COLO668 (cell line): ENCODE measurements around the gene IL1RL1.

Experiments
- DNase-seq: peaks from one replicate; lab custom pipeline; 2025; ENCODE audit not compliant: unreplicated experiment; lab: John Stamatoyannopoulos, UW

The IL1RL1 gene

DNA sequence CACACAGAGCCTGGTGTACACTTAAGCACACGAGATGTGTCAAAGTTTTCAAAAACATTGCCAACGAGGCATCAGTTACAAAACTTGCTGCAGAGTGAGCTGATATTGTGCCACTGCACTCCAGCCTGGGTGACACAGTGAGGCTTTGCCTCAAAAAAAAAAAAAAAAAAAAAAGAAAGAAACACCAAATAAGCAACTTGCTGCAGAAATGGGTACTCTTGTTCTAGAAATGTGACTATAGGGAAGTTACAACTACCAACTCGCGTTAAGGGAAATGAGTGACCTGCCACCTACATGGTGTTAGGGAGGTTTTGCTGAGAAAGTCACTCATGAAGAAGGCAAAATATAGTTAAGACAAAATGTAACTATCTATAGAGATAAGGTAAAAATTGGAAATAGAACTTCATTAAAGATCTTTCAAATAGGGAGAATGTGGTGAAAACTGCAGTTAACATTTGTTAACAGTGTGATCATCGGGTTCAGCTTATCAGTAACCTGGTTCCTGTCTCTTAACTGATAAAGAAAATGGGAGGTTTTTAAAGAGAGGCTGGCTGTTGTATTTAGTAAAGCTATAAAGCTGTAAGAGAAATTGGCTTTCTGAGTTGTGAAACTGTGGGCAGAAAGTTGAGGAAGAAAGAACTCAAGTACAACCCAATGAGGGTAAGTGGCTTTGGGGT lies at the start of gene IL1RL1:
IL1RL1 (plus strand) TSS at position 600 of the 677 bp plus-strand sequence. CDS start 26,702 bp downstream, outside the sequence.
- no peak for DNase-seq

DNA sequence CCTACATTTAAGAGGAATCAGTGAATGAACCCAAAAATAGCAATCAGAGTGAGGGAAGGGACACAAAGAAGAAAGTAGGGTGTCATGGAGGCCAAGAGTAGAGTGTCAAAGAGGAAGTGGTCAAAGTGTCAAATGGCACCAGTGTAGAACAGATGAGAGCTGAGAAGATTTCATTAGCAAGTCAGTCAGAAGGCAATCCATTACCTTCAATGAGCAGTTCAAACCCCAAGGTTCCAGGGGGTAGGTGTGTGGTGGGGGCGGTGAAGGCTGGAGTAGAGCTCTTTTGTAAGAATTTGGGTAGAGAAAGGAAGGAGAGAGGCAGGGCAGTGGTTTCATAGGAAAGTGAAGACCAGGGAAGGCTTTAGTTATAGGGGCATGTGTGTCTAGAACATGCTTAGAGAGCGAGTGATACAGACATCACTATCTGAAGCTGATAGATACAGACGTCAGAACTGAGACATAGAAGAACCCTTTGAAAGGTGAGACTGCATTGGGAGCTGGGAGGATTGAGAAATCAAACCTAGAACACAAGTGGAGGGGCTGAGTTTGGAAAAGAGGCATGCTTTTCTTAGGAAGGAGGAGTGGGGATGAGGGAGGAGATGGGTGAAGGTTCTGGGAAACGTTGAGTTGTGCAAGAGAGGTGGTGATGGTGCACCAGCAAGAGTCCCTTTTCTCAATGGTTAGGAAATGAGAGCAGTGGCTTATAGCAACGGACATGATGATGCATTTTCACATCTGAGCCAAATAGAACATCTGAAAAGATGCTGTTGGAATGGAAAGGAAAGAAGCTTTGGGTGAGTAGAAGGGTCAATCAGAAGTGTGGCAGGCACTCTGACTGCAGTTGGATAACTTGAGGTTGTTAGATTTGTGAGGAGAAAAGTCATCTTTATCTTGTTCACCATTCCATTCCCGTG lies 48.9 kb upstream of the IL1RL1 start:
- no peak for DNase-seq

DNA sequence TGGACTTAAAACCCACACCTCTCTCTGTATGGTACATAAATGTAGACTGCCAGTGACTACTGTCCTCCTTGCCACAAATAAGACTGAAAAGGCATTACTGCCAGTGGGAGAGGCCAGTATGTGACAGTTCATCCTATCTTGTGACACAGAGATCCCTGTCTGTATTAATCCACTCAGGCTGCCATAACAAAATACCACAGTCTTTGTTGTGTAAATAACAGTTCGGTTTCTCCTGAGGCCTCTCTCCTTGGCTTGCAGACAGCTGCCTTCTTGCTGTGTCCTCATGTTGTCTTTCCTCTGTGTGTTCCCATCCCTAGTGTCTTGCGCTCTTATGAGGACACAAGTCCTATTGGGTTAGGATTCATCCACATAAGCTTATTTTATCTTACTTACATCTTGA lies 46.4 kb upstream of the IL1RL1 start:
- no peak for DNase-seq

DNA sequence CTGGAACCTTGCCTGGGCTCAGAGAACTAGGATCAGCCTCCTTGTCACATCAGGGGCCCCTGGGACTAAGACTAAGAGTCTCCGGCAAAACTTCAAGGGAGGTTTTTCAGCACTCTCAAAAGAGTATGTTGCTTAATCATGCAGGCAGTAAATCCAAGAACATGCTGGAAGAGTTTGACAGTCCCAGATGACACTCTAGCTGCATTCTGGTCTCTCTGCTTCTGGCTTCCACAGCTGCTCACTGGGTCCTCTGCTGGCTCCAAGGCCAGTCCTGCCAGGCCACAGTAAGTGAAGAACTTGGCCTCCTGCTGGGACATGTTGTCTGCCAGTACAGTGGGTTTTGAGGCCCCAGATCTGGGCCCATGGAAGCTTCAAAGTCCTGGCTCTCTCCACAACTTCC lies 45.2 kb upstream of the IL1RL1 start:
- no peak for DNase-seq

DNA sequence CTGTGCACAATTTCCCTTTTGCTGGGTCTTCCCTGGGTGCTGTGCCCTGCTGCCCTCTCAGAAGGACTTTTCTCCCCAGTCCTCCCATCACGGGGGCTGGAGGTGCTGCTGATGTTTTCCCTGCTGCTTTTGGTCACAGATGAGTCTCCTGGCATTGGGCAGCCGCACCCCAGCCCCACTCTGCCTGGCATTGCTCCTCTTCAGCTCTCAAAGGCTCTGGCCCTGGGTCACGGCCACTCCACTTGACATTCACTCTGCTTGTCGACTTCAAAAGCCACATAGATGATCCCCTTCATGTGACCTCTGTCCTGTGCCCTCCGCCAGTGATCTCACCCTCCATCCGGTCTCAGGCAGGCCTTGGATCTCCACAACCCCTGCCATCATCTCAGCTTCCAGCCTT lies 43.6 kb upstream of the IL1RL1 start:
- no peak for DNase-seq

DNA sequence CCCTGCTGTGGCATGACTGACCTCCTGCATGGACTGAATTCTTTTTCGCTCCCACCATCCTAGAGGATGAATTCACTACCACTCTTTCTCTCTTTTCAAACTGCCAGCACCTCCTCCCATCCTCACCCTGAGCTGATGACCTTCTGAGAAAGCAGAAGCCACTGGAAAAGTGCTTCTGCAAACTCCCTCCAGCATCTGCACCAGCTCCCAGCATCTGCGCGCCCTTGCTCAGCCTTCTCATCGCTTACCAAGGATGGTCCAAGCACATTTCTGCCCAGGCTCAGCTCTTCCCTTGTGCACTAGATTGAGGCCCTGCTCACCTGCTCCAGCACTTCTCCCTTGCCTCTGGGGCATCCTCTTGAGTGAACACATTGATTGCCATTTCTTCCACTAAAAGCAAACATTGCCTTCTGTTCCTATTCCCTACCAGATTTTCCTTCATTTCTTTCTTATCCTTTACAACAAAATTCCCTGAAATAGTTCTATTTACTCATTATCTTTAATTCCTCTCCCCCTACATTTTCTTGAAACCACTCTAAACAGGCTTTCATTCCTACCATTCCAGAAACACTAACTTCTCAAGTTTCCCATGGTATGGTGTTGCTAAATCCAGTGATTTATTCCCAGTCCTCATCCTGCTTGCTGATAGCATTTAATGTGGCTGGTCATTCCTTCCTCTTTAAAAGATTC lies 42.7 kb upstream of the IL1RL1 start:
- no peak for DNase-seq

DNA sequence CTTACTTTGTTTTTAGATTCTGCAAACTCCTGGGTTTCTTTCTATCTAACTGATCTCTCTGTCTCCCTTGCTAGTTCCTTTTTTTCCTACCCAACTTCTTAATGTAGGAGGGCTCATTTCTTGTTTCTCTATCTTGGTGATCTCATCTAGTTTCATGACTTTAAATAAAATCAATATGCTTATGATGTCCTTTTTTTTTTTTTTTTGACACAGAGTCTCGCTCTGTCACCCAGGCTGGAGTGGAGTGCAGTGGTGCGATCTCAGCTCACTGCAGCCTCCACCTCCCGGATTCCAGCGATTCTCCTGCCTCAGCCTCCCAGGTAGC lies 42.2 kb upstream of the IL1RL1 start:
- no peak for DNase-seq

DNA sequence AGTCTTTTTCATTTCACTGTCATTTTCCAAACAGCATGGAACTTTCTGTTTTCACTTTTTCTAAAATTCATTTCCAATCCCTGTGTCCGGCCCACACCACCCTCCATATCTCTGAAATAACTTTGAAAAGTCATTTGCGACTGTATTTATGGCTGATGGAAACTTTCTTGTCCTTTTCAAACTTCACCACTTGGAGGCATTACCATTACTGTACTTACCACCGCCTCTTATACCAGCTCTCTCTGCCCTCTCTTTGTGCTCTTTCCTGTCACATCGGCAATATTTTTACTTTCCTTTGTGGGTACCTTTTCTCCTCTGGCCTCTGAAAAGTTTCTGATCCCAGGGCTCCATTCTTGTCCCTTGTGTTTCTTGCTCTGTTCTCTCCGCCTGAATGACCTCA lies 39.5 kb upstream of the IL1RL1 start:
- DNase-seq = no peak

DNA sequence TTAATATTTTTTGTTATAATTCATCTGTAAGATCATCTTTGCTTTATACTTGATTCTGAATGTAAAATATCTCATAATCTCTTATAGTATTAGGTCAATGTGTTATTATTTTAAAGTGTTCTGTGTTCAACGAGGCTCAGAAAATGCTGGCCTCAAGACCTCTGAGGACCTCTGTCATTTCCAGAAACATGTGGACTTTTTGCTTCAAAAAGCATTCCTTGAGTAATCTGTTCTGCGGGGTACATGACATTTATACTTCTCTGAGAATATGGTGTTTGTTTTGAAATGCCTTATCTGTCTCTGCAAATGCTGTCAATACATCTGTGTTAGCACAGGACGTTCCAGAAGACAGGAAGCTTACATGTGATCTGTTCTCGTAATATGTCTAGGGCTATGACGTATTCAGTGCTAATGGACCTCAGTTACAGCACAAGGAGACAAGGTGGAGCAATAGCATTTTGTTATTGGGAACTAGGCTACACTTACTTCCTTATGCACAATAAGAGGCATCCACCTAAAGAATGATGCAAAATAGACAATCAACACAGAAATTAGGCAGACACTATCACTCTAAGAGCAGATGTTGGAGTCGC lies 37.6 kb upstream of the IL1RL1 start:
- no peak for DNase-seq

DNA sequence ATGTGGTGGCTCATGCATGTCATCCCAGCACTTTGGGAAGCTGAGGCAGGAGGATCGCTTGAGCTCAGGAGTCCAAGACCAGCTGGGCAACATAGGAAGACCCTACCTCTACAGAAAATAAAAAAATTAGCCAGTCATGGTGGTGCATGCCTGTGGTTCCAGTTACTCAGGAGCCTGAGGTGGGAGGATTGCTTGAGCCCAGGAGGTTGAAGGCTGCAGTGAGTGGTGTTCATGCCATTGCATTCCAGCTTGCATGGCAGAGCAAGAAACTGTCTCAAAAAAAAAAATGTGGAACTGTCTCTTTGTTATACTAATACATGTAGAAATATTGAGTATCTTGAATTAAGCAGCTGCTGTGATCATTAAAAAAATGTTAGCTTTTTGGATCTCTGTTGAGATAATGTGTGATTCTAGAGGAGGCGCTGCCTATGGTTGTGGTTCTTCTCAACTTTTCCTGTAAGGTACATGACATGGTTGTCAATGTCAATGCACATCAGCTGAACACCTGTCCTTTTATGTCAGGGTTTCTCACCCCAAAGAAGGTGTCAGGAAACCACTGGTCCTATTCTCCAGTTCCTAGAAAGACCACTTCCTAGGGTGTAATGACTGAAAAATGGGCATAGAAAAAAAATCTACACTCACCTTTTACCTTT lies 34.7 kb upstream of the IL1RL1 start:
- no peak for DNase-seq

DNA sequence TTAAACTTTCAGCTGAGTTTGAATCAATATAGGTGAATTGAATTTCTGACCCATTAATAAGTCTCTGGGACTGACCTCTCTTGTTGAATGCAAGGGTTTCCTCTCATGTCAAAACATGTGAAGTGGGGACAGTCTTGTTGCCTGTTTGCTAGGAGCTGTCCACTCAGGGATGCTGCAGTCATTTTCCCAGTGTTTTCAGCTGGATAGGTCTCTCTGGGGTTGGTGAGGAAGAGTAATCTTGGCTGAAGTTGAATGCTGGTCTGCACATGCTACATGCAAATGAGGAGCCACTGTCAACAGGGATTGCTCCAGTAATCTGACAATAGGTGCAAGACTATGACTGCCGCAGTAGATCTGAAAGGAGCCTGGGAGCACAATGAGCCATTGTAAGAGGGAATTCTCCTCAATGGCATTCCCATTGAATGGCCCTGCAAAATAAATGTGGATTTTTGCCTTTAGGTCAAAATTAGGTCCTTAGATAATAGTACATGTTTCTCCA lies 34.1 kb upstream of the IL1RL1 start:
- no peak for DNase-seq

DNA sequence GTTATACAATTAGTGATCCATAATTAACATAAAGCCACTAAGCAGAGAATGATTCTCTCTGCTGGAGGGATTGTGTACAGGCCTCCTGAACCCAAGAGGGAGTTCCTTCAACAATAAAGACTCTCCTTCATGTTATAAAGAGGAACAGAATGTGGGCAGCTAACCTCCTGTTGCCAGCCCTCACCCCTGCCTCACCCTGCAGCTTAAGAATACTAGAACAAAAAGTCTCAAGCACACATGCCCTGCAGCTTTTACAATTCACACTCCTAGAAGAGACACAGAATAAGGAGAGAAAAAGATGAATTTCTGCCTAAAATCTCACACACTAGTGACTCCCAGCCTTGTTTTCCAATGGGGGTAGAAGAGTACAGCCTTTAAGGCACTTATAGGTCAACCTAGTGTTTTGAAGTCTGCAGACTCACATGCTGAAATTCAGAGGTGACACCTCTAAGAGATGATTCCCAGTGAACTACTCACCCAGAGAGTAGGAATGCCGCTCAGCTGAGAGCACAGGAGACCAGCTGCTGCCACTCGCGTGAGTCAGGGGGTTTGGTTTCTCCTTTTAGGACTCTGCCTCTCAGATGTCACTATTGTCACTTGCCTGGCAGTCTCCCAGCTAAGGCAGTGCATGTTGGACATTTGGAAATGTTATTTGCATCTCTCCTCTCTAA lies 32.5 kb upstream of the IL1RL1 start:
- no peak for DNase-seq

DNA sequence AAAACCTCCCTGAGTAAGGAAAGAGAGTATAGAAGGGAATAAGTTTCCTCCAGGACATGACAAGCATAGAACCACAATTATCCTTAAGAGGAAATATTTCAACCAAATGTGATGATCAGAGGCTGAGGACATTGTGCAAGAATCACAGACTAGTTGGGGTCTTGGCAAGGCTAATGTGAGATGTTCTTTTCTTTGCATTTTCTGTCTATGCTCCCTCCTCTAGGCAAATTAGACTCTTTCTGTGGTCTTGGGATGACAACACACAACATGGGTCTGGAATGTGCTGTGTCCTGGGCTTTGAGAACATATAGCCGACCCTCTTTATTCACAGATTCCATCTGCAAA lies 32.0 kb upstream of the IL1RL1 start:
- no peak for DNase-seq

DNA sequence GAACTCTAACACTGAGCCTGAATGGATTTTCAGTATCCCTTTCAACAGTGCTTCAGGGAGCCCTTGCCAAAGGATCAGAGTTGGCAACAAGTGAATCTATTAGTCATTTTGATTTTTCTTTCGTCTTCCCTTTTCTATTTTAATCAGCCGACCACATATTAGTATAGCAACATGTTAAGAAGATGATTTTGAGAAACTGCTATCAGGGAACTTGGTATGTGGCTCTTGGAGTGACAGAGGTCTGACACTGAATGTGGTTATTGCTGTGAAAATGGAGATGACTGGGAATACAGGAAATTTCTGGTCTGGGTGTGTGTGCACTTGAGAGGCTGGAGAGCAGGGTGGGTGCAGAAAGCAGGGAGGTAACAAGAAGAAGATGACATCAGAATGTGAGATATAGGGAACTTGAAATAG lies 28.7 kb upstream of the IL1RL1 start:
- no peak for DNase-seq

DNA sequence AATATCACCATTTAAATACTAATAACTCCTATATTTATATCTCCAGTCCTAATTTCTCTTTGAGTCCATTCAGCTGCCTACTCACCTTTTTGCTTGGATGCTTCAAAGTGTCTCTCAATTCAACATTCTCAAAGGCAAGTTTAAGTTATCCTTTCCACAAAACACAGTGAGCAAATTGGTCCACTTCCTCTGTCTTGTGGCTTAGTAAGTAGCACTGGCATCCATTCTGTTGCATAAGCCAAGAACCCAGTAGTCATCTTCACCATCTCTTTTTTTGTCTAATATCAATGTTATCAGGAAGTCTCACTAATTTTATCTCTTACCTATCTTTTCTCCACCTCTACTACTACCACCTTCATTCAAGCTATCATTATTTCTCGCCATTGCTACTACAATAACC lies 27.4 kb upstream of the IL1RL1 start:
- no peak for DNase-seq

DNA sequence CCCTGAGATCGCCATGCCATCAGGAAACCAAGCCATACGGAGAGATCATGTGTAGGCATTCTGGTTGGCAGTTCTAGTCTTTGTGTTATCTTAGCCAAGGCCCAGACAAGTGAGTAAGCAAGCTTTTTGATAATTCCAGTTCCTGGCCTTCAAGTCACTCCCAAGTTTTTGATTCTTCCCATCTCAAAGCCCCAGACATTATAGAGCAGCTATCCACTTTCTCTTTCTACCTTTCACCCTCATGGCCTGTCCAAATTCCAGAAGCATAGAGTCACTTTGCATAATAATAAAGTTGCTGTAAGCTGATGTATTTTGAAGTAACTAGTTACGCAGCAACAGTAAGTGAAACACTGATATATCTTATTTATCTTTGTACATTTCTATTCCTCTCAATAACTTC lies 26.8 kb upstream of the IL1RL1 start:
- DNase-seq = no peak

DNA sequence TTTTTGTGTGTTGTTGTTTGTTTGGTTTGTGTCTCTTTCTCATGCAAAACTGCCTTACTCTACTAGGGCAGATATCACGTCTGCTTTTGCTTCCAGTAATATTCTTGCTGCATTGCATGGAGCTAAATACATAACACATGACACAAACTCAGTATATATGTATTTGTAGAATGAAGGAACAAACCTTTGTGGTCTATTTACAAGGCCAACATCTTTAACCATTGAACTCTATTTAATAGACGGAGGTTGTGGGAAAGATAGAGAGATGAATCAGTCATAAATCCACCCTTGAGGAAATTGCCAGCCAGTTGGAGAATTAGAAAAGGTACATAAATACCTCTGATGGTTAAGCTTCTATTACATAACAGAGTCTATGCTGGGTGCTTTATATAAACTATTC lies 26.0 kb upstream of the IL1RL1 start:
- no peak for DNase-seq

DNA sequence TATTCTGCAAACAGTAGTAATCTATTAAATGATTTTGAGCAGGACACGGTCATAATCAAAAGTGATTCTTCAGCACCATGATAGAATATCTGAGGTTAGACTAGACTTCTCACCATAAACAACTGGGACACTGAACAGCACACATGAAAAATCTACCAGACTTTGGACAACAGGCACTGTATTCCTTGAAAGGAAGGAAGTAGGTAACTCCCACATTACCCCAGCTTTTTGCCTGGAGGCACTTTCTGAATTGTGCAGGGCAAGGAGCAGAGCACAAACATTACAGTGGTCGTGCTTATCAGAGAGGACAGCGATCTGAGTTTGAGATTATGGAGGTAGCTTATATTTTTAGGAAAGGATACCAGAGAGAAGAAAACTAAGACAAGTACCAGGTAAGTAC lies 25.3 kb upstream of the IL1RL1 start:
- DNase-seq = no peak

DNA sequence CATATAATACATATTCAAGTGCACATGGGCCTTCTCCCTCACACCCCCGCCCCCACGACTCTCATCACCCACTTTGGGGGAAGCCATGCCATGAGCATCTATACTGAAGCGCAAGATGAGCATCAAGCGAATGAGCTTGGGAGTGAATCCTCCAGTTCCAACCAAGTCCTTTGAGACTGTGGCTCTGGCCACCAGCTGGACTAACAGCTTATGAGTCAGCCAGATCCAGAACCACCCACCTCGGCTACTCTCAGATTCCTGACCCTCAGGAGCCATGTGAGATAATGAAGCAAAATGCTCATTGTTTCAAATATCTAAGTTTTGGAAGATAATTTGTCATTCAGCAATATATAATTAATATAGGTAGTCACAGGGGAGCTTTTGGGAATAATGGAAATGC lies 22.2 kb upstream of the IL1RL1 start:
- DNase-seq = no peak

DNA sequence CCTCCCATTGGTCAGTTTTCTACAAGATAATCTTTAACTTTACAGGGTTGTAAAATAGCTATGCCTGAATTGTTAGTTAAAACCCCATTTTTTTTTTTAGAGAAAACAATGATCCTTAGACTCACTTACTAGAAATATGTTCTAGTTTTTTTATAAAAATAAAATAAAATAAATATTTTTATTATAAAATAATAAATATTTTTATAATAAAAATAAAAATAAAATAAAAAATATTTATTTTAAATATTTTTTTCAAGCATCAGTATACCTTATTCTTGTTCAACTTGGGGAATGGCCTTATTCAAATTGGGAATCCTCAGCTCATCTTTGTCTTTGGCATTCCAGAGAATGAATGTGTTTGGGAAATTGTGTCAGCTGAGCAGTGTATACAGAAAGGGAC lies 20.8 kb upstream of the IL1RL1 start:
- no peak for DNase-seq
